SIG-M5 treated with dmso at 0.1 percent for 504 hours (cell line): ENCODE measurements around the gene KY.

Source experiments
- DNase-seq: peaks from one replicate; lab custom pipeline; 2025; ENCODE audit not compliant: unreplicated experiment; lab: John Stamatoyannopoulos, UW

Gene KY

DNA sequence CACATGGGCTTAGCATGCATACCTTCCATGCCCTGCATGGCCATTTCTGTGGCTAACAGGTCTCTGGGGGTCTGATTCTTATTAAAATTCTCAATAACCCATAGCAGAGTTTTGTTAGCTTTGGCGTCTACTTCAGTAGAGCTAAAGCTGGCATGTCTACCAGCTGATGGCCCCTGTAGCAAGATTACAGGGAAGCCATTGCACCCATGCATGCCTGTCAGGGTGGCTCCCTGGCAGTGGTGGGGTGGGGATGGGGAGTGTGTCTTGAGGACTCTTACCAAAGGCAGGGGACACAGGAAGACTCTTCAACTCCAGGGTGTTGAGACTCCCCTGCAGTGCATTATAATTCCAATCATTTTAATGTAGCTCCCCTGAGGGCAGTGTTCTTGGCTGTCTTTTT, 4.7 kb downstream of the KY start:
- no peak for DNase-seq

DNA sequence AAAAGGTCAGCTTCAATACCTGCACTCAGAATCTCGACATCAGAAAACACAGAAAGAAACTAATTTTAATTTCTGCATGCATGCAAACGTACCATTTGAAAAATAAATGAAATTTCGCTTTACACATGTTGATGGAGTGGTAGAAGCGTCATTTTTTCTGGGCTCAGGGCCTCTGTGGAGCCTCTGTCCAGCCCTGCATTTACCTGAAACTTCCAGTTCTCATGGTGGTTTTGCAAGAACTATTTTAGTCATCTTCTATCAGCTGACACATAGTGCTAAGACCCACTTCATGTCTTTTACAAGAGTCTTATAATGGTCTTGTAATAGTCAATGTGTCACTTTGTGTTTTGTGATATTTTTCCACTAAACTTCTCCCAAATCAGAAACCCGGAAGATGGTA, 5.3 kb downstream of the KY start:
- no peak for DNase-seq

DNA sequence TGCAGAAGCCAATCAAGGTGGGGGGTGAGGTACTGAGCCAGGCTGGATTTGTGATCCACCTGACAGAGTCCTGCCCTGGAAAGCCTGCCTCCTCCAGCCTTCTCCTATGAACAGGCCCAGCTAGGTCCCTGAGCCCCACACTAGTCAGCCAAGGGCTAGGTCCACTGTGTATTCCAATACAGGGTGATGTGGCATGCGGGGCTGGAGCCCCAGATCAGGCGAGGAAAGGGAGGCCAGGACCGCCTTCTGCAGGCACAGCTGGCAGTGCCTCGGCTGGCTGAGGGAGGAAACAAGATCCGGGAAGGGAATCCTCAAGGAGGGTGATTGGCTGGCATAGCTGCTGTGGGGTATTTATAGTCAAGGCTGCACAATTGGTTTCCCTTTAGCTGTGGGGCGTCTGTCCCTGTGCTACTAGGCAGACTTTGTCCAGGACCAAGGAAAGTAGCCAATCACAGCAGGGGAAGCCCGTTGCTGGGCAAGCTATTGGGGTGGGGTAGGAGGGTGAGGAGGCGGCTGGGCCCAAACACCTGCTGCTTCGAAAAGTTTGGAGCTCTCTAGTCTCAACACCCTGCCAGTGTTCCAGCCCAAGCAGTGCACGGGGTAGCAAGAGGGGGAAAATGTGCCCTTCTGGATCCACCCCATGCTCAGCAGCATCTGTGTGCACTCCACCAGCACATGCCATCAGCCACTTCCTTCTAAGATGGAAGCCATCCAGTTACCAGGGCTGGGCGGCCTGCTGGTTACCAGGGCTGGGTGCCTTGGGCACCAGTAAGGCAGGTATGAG, 5.9 kb downstream of the KY start:
- no peak for DNase-seq

GRCh38 chr3:134643150-134643675, 7.6 kb downstream of the KY start:
- DNase-seq, result no peak

DNA sequence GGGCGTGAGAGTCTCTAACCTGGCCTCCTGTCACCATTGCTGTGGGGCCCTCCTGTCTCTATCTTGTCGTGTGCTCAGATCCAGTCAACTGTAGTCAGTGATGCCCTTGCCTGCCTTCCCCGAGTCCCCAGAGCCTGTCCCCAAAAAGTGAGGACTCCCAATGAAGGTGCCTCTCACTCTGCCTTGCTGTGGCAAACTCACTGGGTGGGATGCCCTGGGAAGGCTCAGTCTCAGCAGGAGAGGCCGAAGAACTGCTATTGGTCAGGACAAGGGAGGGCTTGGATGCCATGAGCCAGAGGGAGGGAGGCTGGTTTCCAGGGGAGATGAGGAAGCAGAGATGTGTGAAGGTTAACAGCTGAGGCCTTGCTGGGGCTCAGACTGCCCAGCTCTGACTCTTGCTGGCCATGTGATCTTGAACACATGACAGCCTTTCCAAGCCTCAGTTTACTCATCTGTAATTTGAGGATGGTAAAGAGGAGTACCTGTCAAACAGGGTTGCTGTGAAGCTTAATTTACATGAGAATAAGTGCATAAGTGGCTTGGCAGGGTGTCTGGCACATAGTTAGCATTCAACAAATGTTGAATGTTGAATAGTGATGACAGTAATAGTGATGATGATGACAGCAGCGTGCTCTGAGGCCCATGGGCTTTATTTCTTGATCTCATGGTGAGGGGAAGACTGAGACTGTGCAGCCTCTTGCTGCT, 8.2 kb downstream of the KY start:
- DNase-seq, result no peak

GRCh38 chr3:134641671-134642300, 9.0 kb downstream of the KY start:
- no peak for DNase-seq

GRCh38 chr3:134640872-134641470, 9.9 kb downstream of the KY start:
- DNase-seq, result peak; percentile 22

GRCh38 chr3:134640378-134640777, 10.4 kb downstream of the KY start:
- no peak for DNase-seq

GRCh38 chr3:134638385-134639030, 12.3 kb downstream of the KY start:
- DNase-seq, result no peak

DNA sequence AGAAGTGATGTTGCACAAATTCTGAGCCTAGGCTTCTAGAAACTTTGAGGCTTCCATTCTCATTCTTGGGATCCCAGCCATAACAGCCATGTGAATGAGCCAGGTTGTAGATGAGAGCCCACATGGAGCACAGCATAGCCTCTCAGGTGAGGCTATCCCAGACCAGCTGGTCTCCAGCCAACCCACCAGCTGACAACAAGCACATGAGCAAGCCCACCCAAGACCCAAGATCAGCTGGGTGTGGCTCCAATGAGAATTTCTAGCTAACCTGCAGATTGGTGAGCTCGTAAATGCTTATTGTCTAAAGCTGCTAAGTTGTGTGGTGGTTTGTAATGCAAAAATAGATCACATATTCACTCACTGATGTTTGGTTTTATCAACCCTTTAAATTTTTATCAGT, 14.4 kb downstream of the KY start:
- no peak for DNase-seq

- DNase-seq, result peak; percentile 18
Observed at GRCh38 chr3:134630506-134630905, 20.3 kb downstream of the KY start.

DNA sequence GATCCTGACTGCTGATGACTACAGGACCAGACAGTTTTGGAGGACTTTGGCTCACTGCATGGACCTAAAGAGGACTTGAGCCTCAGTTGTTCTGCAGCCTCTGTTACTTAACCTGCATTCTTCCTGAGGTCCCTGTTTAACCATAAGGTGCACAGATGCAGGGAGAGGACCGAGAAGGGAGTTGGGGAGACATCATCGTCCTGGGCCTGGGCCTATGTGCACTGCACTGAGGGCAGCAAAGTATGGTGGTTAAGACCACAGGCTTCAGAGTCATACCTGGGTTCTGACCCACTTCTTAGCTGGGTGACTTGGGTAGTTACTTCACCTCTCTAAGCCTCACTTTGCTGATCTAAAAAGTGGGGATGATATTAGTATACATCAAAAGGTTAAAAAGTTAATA, 21.9 kb downstream of the KY start:
- DNase-seq, result no peak

- DNase-seq, result peak; percentile 22
Observed at GRCh38 chr3:134627831-134628230, 23.0 kb downstream of the KY start.

GRCh38 chr3:134625885-134626741, 24.7 kb downstream of the KY start:
- DNase-seq, result no peak

- no peak for DNase-seq
Observed at GRCh38 chr3:134625462-134625861, 25.4 kb downstream of the KY start.

- no peak for DNase-seq
Observed at GRCh38 chr3:134624537-134625287, 26.1 kb downstream of the KY start.

- DNase-seq, result no peak
Observed at GRCh38 chr3:134623615-134624245, 27.1 kb downstream of the KY start.

GRCh38 chr3:134622806-134623365, 27.9 kb downstream of the KY start:
- no peak for DNase-seq

- no peak for DNase-seq
Observed at GRCh38 chr3:134621854-134622253, 29.0 kb downstream of the KY start.
